MM.1S (cell line): Measurements from ENCODE around the gene NUP210.

Experiments used
- DNase-seq: peaks from one replicate; pipeline ENCODE4 v3.0.0-alpha.2; 2015
- H2AFZ ChIP-seq: fragments of 300-600 bp; sonication (generic); 2 replicates; pipeline ENCODE4 v1.6.0; 2016; ENCODE audit warnings: antibody characterized with exemption, low read length
- H3F3A ChIP-seq: fragments of 300-600 bp; sonication (generic); 2 replicates; pipeline ENCODE4 v1.6.1; 2016; ENCODE audit warnings: mild to moderate bottlenecking, antibody characterized with exemption, low read length, moderate library complexity, mixed read lengths; ENCODE audit not compliant: insufficient read depth
- H3K27ac ChIP-seq: fragments of 300-600 bp; sonication (generic); 2 replicates; pipeline ENCODE4 v1.5.1; 2016; ENCODE audit warnings: mild to moderate bottlenecking, low read length
- H3K27me3 ChIP-seq: fragments of 300-600 bp; sonication (generic); replicated peaks from 2 replicates; pipeline ENCODE4 v1.6.0; 2016; ENCODE audit warnings: low read length; ENCODE audit not compliant: insufficient read depth
- H3K36me3 ChIP-seq: fragments of 300-600 bp; sonication (generic); replicated peaks from 2 replicates; pipeline ENCODE4 v1.6.1; 2016; ENCODE audit warnings: mild to moderate bottlenecking, low read length, mixed read lengths; ENCODE audit not compliant: insufficient read depth
- H3K4me1 ChIP-seq: fragments of 300-600 bp; sonication (generic); 2 replicates; pipeline ENCODE4 v1.6.1; 2016; ENCODE audit warnings: low read length, mixed read lengths
- H3K4me2 ChIP-seq: fragments of 300-600 bp; sonication (generic); 2 replicates; pipeline ENCODE4 v1.6.0; 2016; ENCODE audit warnings: low read depth, low read length
- H3K4me3 ChIP-seq: fragments of 300-600 bp; sonication (generic); 2 replicates; pipeline ENCODE4 v1.5.1; 2016; ENCODE audit warnings: low read length, mixed read lengths
- H3K79me2 ChIP-seq: fragments of 300-600 bp; sonication (generic); 2 replicates; pipeline ENCODE4 v1.6.1; 2016; ENCODE audit warnings: mixed run types, low read length, mixed read lengths
- H3K9ac ChIP-seq: fragments of 300-600 bp; sonication (generic); 2 replicates; pipeline ENCODE4 v1.6.1; 2016; ENCODE audit warnings: low read length, mixed read lengths
- H3K9me2 ChIP-seq: fragments of 300-600 bp; sonication (generic); replicated peaks from 2 replicates; pipeline ENCODE4 v1.6.1; 2016; ENCODE audit warnings: mild to moderate bottlenecking, low read length, mixed read lengths; ENCODE audit not compliant: insufficient read depth
- H3K9me3 ChIP-seq: fragments of 300-600 bp; sonication (generic); replicated peaks from 2 replicates; pipeline ENCODE4 v1.6.1; 2016; ENCODE audit warnings: mild to moderate bottlenecking, low read length, mixed read lengths; ENCODE audit not compliant: insufficient read depth
- H4K20me1 ChIP-seq: fragments of 300-600 bp; sonication (generic); 2 replicates; pipeline ENCODE4 v1.6.1; 2016; ENCODE audit warnings: mild to moderate bottlenecking, low read length, moderate library complexity, mixed read lengths; ENCODE audit not compliant: insufficient read depth
- CTCF ChIP-seq: fragments of 300-600 bp; sonication (generic); IDR thresholded peaks from 2 replicates; pipeline ENCODE4 v1.5.1; 2016; ENCODE audit warnings: antibody characterized with exemption, low read length, mixed read lengths
- EZH2 ChIP-seq: fragments of 300-600 bp; sonication (generic); optimal IDR thresholded peaks from 2 replicates; pipeline ENCODE3; 2017; ENCODE audit warnings: low read depth, mild to moderate bottlenecking, antibody characterized with exemption, low read length, mixed read lengths
- EZH2phosphoT487 ChIP-seq: fragments of 300-600 bp; sonication (generic); IDR thresholded peaks from 2 replicates; pipeline ENCODE4 v1.6.1; 2018; ENCODE audit warnings: antibody characterized with exemption, low read length

NUP210 gene

DNA sequence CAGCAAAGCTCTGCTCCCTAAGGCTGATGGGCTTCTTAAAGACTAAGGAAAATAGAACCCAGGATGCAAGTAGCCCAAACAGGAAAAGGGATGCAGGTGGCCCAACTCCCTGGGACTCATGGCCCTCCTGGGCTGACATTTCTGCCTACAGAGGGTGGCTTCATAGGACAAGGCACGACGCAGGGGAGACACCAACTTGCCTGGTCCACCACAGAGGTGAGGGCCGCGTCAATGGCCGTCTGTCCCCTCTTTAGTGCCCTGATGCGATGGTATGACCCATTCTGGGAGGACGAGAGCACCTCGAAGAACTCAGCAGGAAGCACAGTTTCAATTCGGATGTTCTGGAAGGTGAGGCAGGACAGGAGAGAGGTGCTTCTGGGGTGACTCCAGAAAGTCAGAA, 44.0 kb downstream of the NUP210 start:
- Histone ChIP-seq H3K9me2 (no peaks in the 10 kb centered on the region), H4K20me1 (no peaks in the 10 kb centered on the region), H3K9ac (no peak overlapping the region), H3K9me3 (no peaks in the 10 kb centered on the region), H3K36me3 (peaks cover 19% of the 10 kb centered on the region; the same call in 1 of the 2 replicates), H3K4me3 (no peak overlapping the region), H2AFZ (no peak overlapping the region), H3K4me1 (no peaks in the 10 kb centered on the region), H3F3A (no peaks in the 10 kb centered on the region), H3K27me3 (no peaks in the 10 kb centered on the region), H3K79me2 (peaks cover 10% of the 10 kb centered on the region), H3K27ac (no peak overlapping the region), H3K4me2 (no peak overlapping the region)
- TF ChIP-seq EZH2: no peak
- no peak for TF ChIP-seq CTCF
- TF ChIP-seq EZH2phosphoT487: no peak
- DNase-seq: no peak

GRCh38 chr3:13375464-13375863, 44.7 kb downstream of the NUP210 start:
- no peaks in the 10 kb centered on the region for H3K9me3 ChIP-seq
- H3K9me2 ChIP-seq: no peaks in the 10 kb centered on the region
- no peaks in the 10 kb centered on the region for H3K4me1 ChIP-seq
- peaks cover 17% of the 10 kb centered on the region; the same call in 1 of the 2 replicates for H3K36me3 ChIP-seq
- no peak overlapping the region for H3K9ac ChIP-seq
- no peak overlapping the region for H2AFZ ChIP-seq
- peaks cover 10% of the 10 kb centered on the region for H3K79me2 ChIP-seq
- H3K4me2 ChIP-seq: no peak overlapping the region
- DNase-seq: no peak
- H3K27me3 ChIP-seq: no peaks in the 10 kb centered on the region
- H3F3A ChIP-seq: no peaks in the 10 kb centered on the region
- no peak overlapping the region for H3K27ac ChIP-seq
- no peak overlapping the region for H3K4me3 ChIP-seq
- TF ChIP-seq EZH2phosphoT487: no peak
- no peak for TF ChIP-seq EZH2
- no peak for TF ChIP-seq CTCF
- no peaks in the 10 kb centered on the region for H4K20me1 ChIP-seq

DNA sequence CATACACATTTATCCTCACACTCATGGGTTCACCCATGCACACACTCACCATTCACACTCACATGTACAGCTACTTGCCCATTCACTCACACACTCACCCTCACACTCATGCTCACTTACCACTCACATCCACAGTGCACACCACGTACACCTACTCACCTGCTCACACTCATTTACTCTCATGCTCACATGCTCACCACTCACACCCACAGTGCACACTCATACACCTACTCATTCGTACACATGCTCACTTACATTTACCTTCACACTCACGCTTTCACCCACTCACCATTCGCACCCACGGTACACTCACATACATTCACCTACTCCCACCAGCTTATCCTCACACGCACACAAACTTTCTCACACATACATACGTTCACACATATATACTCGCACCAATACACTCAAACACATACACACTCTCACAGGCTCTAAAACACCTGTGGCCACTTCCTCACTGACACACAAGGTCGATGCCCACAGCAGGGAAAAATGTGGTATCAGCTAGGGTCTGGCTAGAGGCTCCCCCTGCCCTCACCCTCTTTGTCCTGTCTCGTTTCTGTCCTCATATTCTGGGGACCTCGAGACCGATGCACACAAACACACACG, 46.0 kb downstream of the NUP210 start:
- H3K79me2 ChIP-seq: peaks cover 5% of the 10 kb centered on the region
- no peaks in the 10 kb centered on the region for H3K4me1 ChIP-seq
- H3K9me3 ChIP-seq: no peaks in the 10 kb centered on the region
- TF ChIP-seq EZH2 (no peak), CTCF (no peak), EZH2phosphoT487 (no peak)
- H3K9me2 ChIP-seq: no peaks in the 10 kb centered on the region
- no peak overlapping the region for H3K9ac ChIP-seq
- DNase-seq: no peak
- H3K27me3 ChIP-seq: no peaks in the 10 kb centered on the region
- H3K4me2 ChIP-seq: no peak overlapping the region
- no peaks in the 10 kb centered on the region for H4K20me1 ChIP-seq
- no peak overlapping the region for H3K27ac ChIP-seq
- peaks cover 18% of the 10 kb centered on the region; the same call in 1 of the 2 replicates for H3K36me3 ChIP-seq
- H2AFZ ChIP-seq: no peak overlapping the region
- no peaks in the 10 kb centered on the region for H3F3A ChIP-seq
- no peak overlapping the region for H3K4me3 ChIP-seq
